ENCODE measurements around the gene NCS1. TPM values are rescaled to one million over a fixed set of nuclear protein-coding genes. Genes with fewer than 3 reads are reported as not detected.
A peak's percentile ranks its signal among the peaks of the same experiment; 100 is the strongest.

The NCS1 gene
- total RNA-seq, 4 donors from 2014 or later = 100 to 206 (median 122) TPM

GRCh38 chr9:130205912-130206311 is 33.7 kb downstream of the NCS1 start:
- WGBS = 89% methylated on average over 5 of the region's 5 CpGs
- Histone ChIP-seq H3K4me3 (no peak overlapping the region), H3K36me3 (peaks cover 0 to 10% (median 4%) of the 10 kb centered on the region in 4 donors), H3K9me3 (no peaks in the 10 kb centered on the region), H3K27ac (replicated peaks in 1 of 4) (peak overlapping the region; percentile 25 to 96 (median 80)), H3K27me3 (no peaks in the 10 kb centered on the region), H3K4me1 (peaks cover 6 to 63% (median 54%) of the 10 kb centered on the region in 4 donors)
- no peak for DNase-seq (ENCODE audit: extremely low spot score)
- intact Hi-C loops (cut with DNase I) = no loop called here
- TF ChIP-seq POLR2AphosphoS5 (IDR thresholded peaks at IDR 0.05) (no peak), EP300 (IDR thresholded peaks at IDR 0.05) (no peak), POLR2A (IDR thresholded peaks at IDR 0.05; ENCODE audit: low read depth) (no peak)
- TF ChIP-seq, protein P1, sequence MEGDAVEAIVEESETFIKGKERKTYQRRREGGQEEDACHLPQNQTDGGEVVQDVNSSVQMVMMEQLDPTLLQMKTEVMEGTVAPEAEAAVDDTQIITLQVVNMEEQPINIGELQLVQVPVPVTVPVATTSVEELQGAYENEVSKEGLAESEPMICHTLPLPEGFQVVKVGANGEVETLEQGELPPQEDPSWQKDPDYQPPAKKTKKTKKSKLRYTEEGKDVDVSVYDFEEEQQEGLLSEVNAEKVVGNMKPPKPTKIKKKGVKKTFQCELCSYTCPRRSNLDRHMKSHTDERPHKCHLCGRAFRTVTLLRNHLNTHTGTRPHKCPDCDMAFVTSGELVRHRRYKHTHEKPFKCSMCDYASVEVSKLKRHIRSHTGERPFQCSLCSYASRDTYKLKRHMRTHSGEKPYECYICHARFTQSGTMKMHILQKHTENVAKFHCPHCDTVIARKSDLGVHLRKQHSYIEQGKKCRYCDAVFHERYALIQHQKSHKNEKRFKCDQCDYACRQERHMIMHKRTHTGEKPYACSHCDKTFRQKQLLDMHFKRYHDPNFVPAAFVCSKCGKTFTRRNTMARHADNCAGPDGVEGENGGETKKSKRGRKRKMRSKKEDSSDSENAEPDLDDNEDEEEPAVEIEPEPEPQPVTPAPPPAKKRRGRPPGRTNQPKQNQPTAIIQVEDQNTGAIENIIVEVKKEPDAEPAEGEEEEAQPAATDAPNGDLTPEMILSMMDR (IDR thresholded peaks at IDR 0.05) = no peak

DNA sequence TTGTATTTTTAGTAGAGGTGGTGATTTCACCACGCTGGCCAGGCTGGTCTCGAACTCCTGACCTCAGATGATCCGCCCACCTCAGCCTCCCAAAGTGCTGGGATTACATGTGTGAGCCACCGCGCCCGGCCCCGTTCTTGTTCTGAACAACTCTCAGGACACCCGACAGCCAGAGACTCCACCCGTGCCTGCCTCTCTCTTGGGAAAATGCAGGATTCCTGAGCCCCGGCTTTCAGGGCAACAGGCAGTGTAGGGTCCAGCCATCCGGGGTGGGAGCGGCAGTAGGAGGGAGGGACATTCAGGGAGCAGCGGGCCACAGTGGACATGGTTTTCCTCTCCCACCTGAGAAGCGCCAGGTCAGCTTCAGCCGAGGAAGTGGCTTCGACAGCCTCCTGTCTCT is 34.4 kb downstream of the NCS1 start:
- peaks cover 0 to 14% (median 4%) of the 10 kb centered on the region in 4 donors for H3K36me3 ChIP-seq
- no peaks in the 10 kb centered on the region for H3K27me3 ChIP-seq
- no peak overlapping the region for H3K4me3 ChIP-seq
- no peaks in the 10 kb centered on the region for H3K9me3 ChIP-seq
- peak overlapping the region; percentile 79 to 96 (median 84) for H3K27ac ChIP-seq (replicated peaks in 1 of 4)
- H3K4me1 ChIP-seq = peaks cover 3 to 62% (median 50%) of the 10 kb centered on the region in 4 donors
- intact Hi-C loops (cut with DNase I) = no loop called here
- WGBS = 83% methylated on average over 16 of the region's 16 CpGs
- DNase-seq (ENCODE audit: extremely low spot score) = no peak
- TF ChIP-seq POLR2A (IDR thresholded peaks at IDR 0.05; ENCODE audit: low read depth) (no peak), POLR2AphosphoS5 (IDR thresholded peaks at IDR 0.05) (no peak), EP300 (IDR thresholded peaks at IDR 0.05) (no peak)
- TF ChIP-seq, protein P1 (IDR thresholded peaks at IDR 0.05) = no peak

DNA sequence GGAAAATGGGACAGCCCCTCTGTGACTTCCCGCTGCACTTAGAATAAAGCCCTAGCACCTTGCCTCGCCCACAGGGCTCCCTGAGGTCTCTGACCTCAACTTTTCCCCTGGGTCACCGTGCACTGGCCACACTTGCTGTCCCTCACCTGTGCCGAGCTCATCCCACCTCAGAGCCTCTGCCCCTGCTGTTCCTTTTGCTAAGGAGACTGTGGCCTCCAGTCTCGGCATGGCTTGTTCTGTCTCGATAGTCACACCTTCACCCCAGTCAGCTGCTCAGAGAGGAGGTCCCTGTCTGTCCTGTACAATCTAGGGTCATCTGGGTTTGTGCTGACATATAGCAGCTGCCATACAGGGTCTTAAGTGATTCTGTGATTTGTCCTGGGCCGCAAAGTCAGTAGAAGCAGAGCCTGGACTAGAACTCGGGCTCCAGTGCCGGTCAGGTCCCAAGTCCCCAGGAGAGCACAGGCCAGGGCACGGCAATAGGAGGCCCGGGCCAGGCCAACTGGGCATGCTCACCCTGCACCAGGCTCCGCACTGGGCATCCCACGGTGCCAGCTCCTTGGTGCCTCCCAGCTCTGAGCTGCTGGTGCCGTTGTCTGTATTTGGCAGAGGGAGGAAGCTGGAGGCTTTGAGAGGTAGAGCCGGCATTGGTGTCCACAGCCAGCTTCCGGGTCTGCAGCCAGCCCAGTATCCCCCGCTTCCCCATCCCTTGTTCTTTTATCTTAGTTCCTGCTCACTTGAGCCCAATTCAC is 35.2 kb downstream of the NCS1 start:
- no peak for DNase-seq (ENCODE audit: extremely low spot score)

GRCh38 chr9:130208600-130209347 is 36.6 kb downstream of the NCS1 start:
- WGBS = 67% methylated on average over 26 of the region's 26 CpGs
- Histone ChIP-seq H3K4me3 (no peak overlapping the region), H3K4me1 (peaks cover 3 to 75% (median 61%) of the 10 kb centered on the region in 4 donors), H3K27me3 (no peaks in the 10 kb centered on the region), H3K27ac (replicated peaks in 1 of 4) (peak overlapping the region; percentile 79 to 96 (median 84)), H3K36me3 (peaks cover 0 to 6% (median 1%) of the 10 kb centered on the region in 4 donors), H3K9me3 (no peaks in the 10 kb centered on the region)
- TF ChIP-seq POLR2AphosphoS5 (IDR thresholded peaks at IDR 0.05) (no peak), EP300 (IDR thresholded peaks at IDR 0.05) (no peak), POLR2A (IDR thresholded peaks at IDR 0.05; ENCODE audit: low read depth) (no peak)
- TF ChIP-seq, protein P1 (IDR thresholded peaks at IDR 0.05) = no peak
- no peak for DNase-seq (ENCODE audit: extremely low spot score)
- intact Hi-C loops (cut with DNase I) = no loop called here

More for the DNA sequence above, 35.2 kb downstream of the NCS1 start:
- peaks cover 3 to 62% (median 50%) of the 10 kb centered on the region in 4 donors for H3K4me1 ChIP-seq
- H3K4me3 ChIP-seq = no peak overlapping the region
- H3K9me3 ChIP-seq = no peaks in the 10 kb centered on the region
- peak overlapping the region; percentile 79 to 96 (median 84) for H3K27ac ChIP-seq (replicated peaks in 1 of 4)
- H3K36me3 ChIP-seq = peaks cover 0 to 11% (median 4%) of the 10 kb centered on the region in 4 donors
- 61% methylated on average over 16 of the region's 17 CpGs for WGBS
- intact Hi-C loops (cut with DNase I) = no loop called here
- TF ChIP-seq POLR2A (IDR thresholded peaks at IDR 0.05; ENCODE audit: low read depth) = no peak
- TF ChIP-seq EP300 (IDR thresholded peaks at IDR 0.05) = no peak
- TF ChIP-seq, protein P1 (IDR thresholded peaks at IDR 0.05) = no peak
- no peak for TF ChIP-seq POLR2AphosphoS5 (IDR thresholded peaks at IDR 0.05)
- no peaks in the 10 kb centered on the region for H3K27me3 ChIP-seq

All from esophagus muscularis mucosa (tissue), 4 donors.